Spleen (tissue), 11 donors: ENCODE measurements around the gene POLR2H. TPM values are rescaled to one million over a fixed set of nuclear protein-coding genes. Genes with fewer than 3 reads are reported as not detected.

Source experiments
- DNase-seq: peaks from one replicate; pipeline ENCODE4 v3.0.0-alpha.2; 2020
- H3K27ac ChIP-seq, 8 donors: fragments of 200-600 bp; sonication (generic) in 7 of 8; 1 replicate in 4 of 8; 2 replicates in 4 of 8; pipeline versions ENCODE4 v1.5.0 to v1.8.0; 2016 to 2021; ENCODE audit warnings: inconsistent platforms in 4 of 8, mild to moderate bottlenecking in 4 of 8, moderate library complexity in 1 of 8
- H3K27me3 ChIP-seq, 7 donors: fragments of 200-600 bp; sonication (generic) in 6 of 7; replicated peaks in 1 of 7; 1 replicate in 4 of 7; 2 replicates in 3 of 7; pipeline versions ENCODE4 v1.5.0 to v1.8.0; 2016 to 2021; ENCODE audit warnings: inconsistent platforms in 3 of 7, mild to moderate bottlenecking in 1 of 7
- H3K36me3 ChIP-seq, 6 donors: fragments of 200-600 bp; sonication (generic) in 5 of 6; 1 replicate in 4 of 6; 2 replicates in 2 of 6; pipeline versions ENCODE4 v1.5.0 to v1.8.0; 2016 to 2021; ENCODE audit warnings: inconsistent platforms in 2 of 6
- H3K4me1 ChIP-seq, 6 donors: fragments of 200-600 bp; sonication (generic) in 5 of 6; 1 replicate in 3 of 6; 2 replicates in 3 of 6; pipeline versions ENCODE4 v1.5.0 to v1.8.0; 2016 to 2021; ENCODE audit warnings: inconsistent platforms in 3 of 6
- H3K4me3 ChIP-seq, 8 donors: fragments of 200-600 bp; sonication (generic) in 7 of 8; 1 replicate in 4 of 8; 2 replicates in 4 of 8; pipeline versions ENCODE4 v1.5.0 to v1.8.0; 2016 to 2021; ENCODE audit warnings: inconsistent platforms in 4 of 8, mild to moderate bottlenecking in 4 of 8, moderate library complexity in 2 of 8
- H3K9me3 ChIP-seq, 8 donors: fragments of 200-600 bp; sonication (generic) in 7 of 8; 1 replicate in 4 of 8; 2 replicates in 4 of 8; pipeline versions ENCODE4 v1.5.0 to v1.8.0; 2016 to 2021; ENCODE audit warnings: inconsistent platforms in 4 of 8
- CTCF ChIP-seq, 11 experiments: fragments of 200-600 bp in 7 of 11; fragments of 450-650 bp in 4 of 11; sonication (generic) in 4 of 11; IDR thresholded peaks in 8 of 11; conservative IDR thresholded peaks in 3 of 11; 1 replicate in 7 of 11; 2 replicates in 4 of 11; pipeline versions ENCODE4 v1.4.0 to v1.8.0; 2016 to 2021; ENCODE audit warnings: antibody characterized with exemption in 11 of 11, inconsistent platforms in 4 of 11, mild to moderate bottlenecking in 1 of 11
- POLR2A ChIP-seq, 3 donors: fragments of 450-650 bp; IDR thresholded peaks; one replicate each; pipeline ENCODE4 v1.5.1; 2017; ENCODE audit warnings: antibody characterized with exemption in 3 of 3, mild to moderate bottlenecking in 1 of 3
- POLR2AphosphoS5 ChIP-seq, 3 donors: sonication (generic); formaldehyde crosslinking; IDR thresholded peaks; one replicate each; pipeline ENCODE4 v1.5.1; 2017; ENCODE audit warnings: antibody characterized with exemption in 3 of 3
- WGBS, 5 donors: extraction: QIAGEN DNeasy Blood & Tissue Kit in 3 of 5; methylation state at CpG; one replicate each; pipeline versions ENCODE4 v1.1.5 to v1.1.7; 2013 to 2018; 5-methylcytosine and 5-hydroxymethylcytosine counted together
- intact Hi-C: fragments of 100-400 bp; cut with DNase I; formaldehyde crosslinking; loops from one replicate; pipeline ENCODE4 v1.15.0; 2023; ENCODE audit warnings: low total_unique reads
- polyA plus RNA-seq, 3 donors: library from polyadenylated mRNA; stranded (reverse); fragments of 200-250 nt; gene quantifications; one replicate each; pipeline ENCODE4 v1.2.1, GENCODE V29; 2013
- total RNA-seq, 7 donors: library from RNA; depleted of rRNA in 3 of 7; stranded (reverse); fragments of >200 nt in 3 of 7; fragmentation: NEBNext Ultra II Directional in 4 of 7; extraction: Animal tissue kit (Norgen Biotek cat#: 25700) in 4 of 7; gene quantifications; one replicate each; pipeline versions ENCODE4 v1.1.0 to v1.2.1, GENCODE V29; 2016 to 2021
- donor health status: healthy with polysubstance abuse.
- donor health status: DM: no; HTN: no; CAD: no; lungs with moderate emphysema.
- donor health status: DM: no; HTN: no; CAD: no.
- donor health status: Bipolar disorder and iron deficiency.
- donor health status: healthy.
- donor health status: DM: no; HTN: no; CAD: no.
- donor health status: DM: yes; HTN: yes; CAD: no.

POLR2H gene
- total and polyA plus RNA-seq, 10 donors: 42.5 to 139 (median 86.6) TPM

- WGBS, 5 donors: 71 to 84% (median 75%) methylated on average over 7 to 8 of the region's 8 CpGs
- intact Hi-C loops: no loop called here
- H3K9me3 ChIP-seq: no peaks in the 10 kb centered on the region
These were observed 26.8 kb downstream of the POLR2H start for GRCh38 chr3:184388164-184388935.

GRCh38 chr3:184388936-184389230 lies 27.4 kb downstream of the POLR2H start:
- peaks cover 0 to 16% (median 0%) of the 10 kb centered on the region in 6 donors for H3K36me3 ChIP-seq
- H3K4me1 ChIP-seq: peaks cover 0 to 11% (median 0%) of the 10 kb centered on the region in 6 donors
- intact Hi-C loops: no loop called here
- peaks cover 0 to 18% (median 0%) of the 10 kb centered on the region in 7 donors for H3K27me3 ChIP-seq
- DNase-seq: no peak
- WGBS, 5 donors: 56 to 87% (median 76%) methylated on average over 2 to 8 of the region's 8 CpGs
- H3K4me3 ChIP-seq: no peak overlapping the region
- no peak overlapping the region for H3K27ac ChIP-seq
- no peaks in the 10 kb centered on the region for H3K9me3 ChIP-seq
- no peak for TF ChIP-seq CTCF (IDR thresholded peaks at IDR 0.05 in 8 of 11, conservative IDR thresholded peaks at IDR 0.05 in 3 of 11)
- no peak for TF ChIP-seq POLR2A (IDR thresholded peaks at IDR 0.05)
- TF ChIP-seq POLR2AphosphoS5 (IDR thresholded peaks at IDR 0.05): no peak

More at GRCh38 chr3:184388164-184388935, 26.8 kb downstream of the POLR2H start:
- no peak for DNase-seq
- no peak for TF ChIP-seq POLR2AphosphoS5 (IDR thresholded peaks at IDR 0.05)
- no peak for TF ChIP-seq POLR2A (IDR thresholded peaks at IDR 0.05)
- TF ChIP-seq CTCF (IDR thresholded peaks at IDR 0.05 in 8 of 11, conservative IDR thresholded peaks at IDR 0.05 in 3 of 11): no peak
- peaks cover 0 to 21% (median 0%) of the 10 kb centered on the region in 7 donors for H3K27me3 ChIP-seq
- no peak overlapping the region for H3K4me3 ChIP-seq
- H3K36me3 ChIP-seq: peaks cover 0 to 16% (median 0%) of the 10 kb centered on the region in 6 donors
- H3K4me1 ChIP-seq: peaks cover 0 to 11% (median 0%) of the 10 kb centered on the region in 6 donors
- no peak overlapping the region for H3K27ac ChIP-seq

- no peak for TF ChIP-seq CTCF (IDR thresholded peaks at IDR 0.05 in 8 of 11, conservative IDR thresholded peaks at IDR 0.05 in 3 of 11)
- no peak for TF ChIP-seq POLR2A (IDR thresholded peaks at IDR 0.05)
- no peak for TF ChIP-seq POLR2AphosphoS5 (IDR thresholded peaks at IDR 0.05)
- Histone ChIP-seq H3K9me3 (no peaks in the 10 kb centered on the region), H3K4me3 (no peak overlapping the region), H3K36me3 (peaks cover 0 to 16% (median 0%) of the 10 kb centered on the region in 6 donors), H3K4me1 (peaks cover 0 to 11% (median 0%) of the 10 kb centered on the region in 6 donors), H3K27me3 (peaks cover 0 to 16% (median 0%) of the 10 kb centered on the region in 7 donors), H3K27ac (no peak overlapping the region)
- intact Hi-C loops: no loop called here
- no peak for DNase-seq
- 43 to 65% (median 54%) methylated on average over 5 of the region's 5 CpGs for WGBS, 5 donors
These were observed 27.9 kb downstream of the POLR2H start for GRCh38 chr3:184389384-184389783.

- peaks cover 0 to 11% (median 0%) of the 10 kb centered on the region in 7 donors for H3K27me3 ChIP-seq
- H3K9me3 ChIP-seq: no peaks in the 10 kb centered on the region
- H3K4me1 ChIP-seq: peaks cover 0 to 11% (median 0%) of the 10 kb centered on the region in 6 donors
- WGBS, 5 donors: 70 to 88% (median 81%) methylated on average over 4 to 5 of the region's 5 CpGs
- H3K36me3 ChIP-seq: peaks cover 0 to 10% (median 0%) of the 10 kb centered on the region in 6 donors
- intact Hi-C loops: no loop called here
- TF ChIP-seq CTCF (IDR thresholded peaks at IDR 0.05 in 8 of 11, conservative IDR thresholded peaks at IDR 0.05 in 3 of 11): no peak
- no peak for TF ChIP-seq POLR2A (IDR thresholded peaks at IDR 0.05)
- TF ChIP-seq POLR2AphosphoS5 (IDR thresholded peaks at IDR 0.05): no peak
- no peak overlapping the region for H3K4me3 ChIP-seq
- H3K27ac ChIP-seq: no peak overlapping the region
- DNase-seq: no peak
These were observed 28.5 kb downstream of the POLR2H start for GRCh38 chr3:184389935-184390528.
